Sigmoid colon (tissue), 7 donors: ENCODE results near the gene FAM120B. TPM values are rescaled to one million over a fixed set of nuclear protein-coding genes. Genes with fewer than 3 reads are reported as not detected.

Source experiments
- DNase-seq: peaks from one replicate; pipeline ENCODE4 v3.0.0-alpha.2; 2019
- H3K27ac ChIP-seq, 4 donors: fragments of 200-600 bp; sonication (generic); one replicate each; pipeline ENCODE4 v1.5.1; 2016 to 2019; ENCODE audit warnings: mild to moderate bottlenecking in 1 of 4
- H3K27me3 ChIP-seq, 3 donors: fragments of 200-600 bp; sonication (generic); one replicate each; pipeline ENCODE4 v1.5.1; 2019; ENCODE audit warnings: mild to moderate bottlenecking in 1 of 3
- H3K36me3 ChIP-seq, 4 donors: fragments of 200-600 bp; sonication (generic); one replicate each; pipeline ENCODE4 v1.5.1; 2016 to 2019
- H3K4me1 ChIP-seq, 4 donors: fragments of 200-600 bp; sonication (generic); one replicate each; pipeline ENCODE4 v1.5.1; 2017 to 2019
- H3K4me3 ChIP-seq, 4 donors: fragments of 200-600 bp; sonication (generic); one replicate each; pipeline ENCODE4 v1.5.1; 2017 to 2019; ENCODE audit warnings: mild to moderate bottlenecking in 2 of 4, moderate library complexity in 1 of 4
- H3K9me3 ChIP-seq, 4 donors: fragments of 200-600 bp in 3 of 4; sonication (generic) in 3 of 4; one replicate each; pipeline versions ENCODE4 v1.5.1 to v1.6.1; 2013 to 2019
- EP300 ChIP-seq, 4 donors: sonication (generic); formaldehyde crosslinking; IDR thresholded peaks; one replicate each; pipeline ENCODE4 v1.6.1; 2017; ENCODE audit warnings: antibody characterized with exemption in 4 of 4
- POLR2A ChIP-seq, 2 donors: fragments of 450-650 bp; IDR thresholded peaks; one replicate each; pipeline ENCODE4 v1.6.1; 2016; ENCODE audit warnings: antibody characterized with exemption in 2 of 2, mild to moderate bottlenecking in 2 of 2, moderate library complexity in 2 of 2
- POLR2AphosphoS5 ChIP-seq, 4 donors: sonication (generic); formaldehyde crosslinking; IDR thresholded peaks; one replicate each; pipeline ENCODE4 v1.6.1; 2017; ENCODE audit warnings: antibody characterized with exemption in 4 of 4
- WGBS, 2 donors: extraction: QIAGEN DNeasy Blood & Tissue Kit; methylation state at CpG; one replicate each; pipeline ENCODE4 v1.1.7; 2013; 5-methylcytosine and 5-hydroxymethylcytosine counted together
- intact Hi-C: fragments of 100-400 bp; cut with DNase I; formaldehyde crosslinking; loops from one replicate; pipeline ENCODE4 v1.15.1; 2023
- polyA plus RNA-seq, 3 donors: library from polyadenylated mRNA; stranded (reverse); fragments of 200-250 nt; gene quantifications; one replicate each; pipeline ENCODE4 v1.2.3, GENCODE V29; 2013
- total RNA-seq, 4 donors: library from RNA; depleted of rRNA; stranded (reverse); fragments of >200 nt; gene quantifications; one replicate each; pipeline ENCODE4 v1.1.0, GENCODE V29; 2016
- TF ChIP-seq, protein P1 (sequence below), 4 experiments: fragments of 450-650 bp in 3 of 4; fragments of 200-600 bp in 1 of 4; IDR thresholded peaks; one replicate each; pipeline ENCODE4 v1.5.1; 2016 to 2019; ENCODE audit warnings: antibody characterized with exemption in 4 of 4, mild to moderate bottlenecking in 3 of 4, moderate library complexity in 2 of 4
- donor health status: healthy with polysubstance abuse.
- donor health status: Bipolar disorder and iron deficiency.
- donor health status: healthy.

Gene FAM120B
- total and polyA plus RNA-seq, 7 donors = 5.5 to 55.0 (median 29.6) TPM

DNA sequence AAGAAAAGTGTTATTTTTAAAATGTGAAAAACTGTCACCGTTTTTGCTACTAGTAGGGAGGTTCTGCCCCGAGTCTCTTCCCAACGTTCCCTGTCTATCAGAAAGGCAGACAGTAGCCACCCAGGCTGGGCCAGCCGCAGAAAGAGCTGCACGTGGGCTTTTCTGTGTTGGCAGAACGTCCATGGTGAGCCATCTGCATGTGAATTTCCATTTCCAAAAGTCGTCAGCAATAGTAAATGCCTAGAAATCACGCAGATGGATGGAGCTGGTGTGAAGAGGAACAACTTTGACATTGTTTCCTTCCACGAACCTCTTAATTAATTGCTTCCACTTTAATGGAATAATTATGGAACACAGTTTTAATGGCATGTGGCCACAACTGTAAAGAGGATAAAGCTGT lies 97.5 kb downstream of the FAM120B start:
- intact Hi-C loops = no loop called here

DNA sequence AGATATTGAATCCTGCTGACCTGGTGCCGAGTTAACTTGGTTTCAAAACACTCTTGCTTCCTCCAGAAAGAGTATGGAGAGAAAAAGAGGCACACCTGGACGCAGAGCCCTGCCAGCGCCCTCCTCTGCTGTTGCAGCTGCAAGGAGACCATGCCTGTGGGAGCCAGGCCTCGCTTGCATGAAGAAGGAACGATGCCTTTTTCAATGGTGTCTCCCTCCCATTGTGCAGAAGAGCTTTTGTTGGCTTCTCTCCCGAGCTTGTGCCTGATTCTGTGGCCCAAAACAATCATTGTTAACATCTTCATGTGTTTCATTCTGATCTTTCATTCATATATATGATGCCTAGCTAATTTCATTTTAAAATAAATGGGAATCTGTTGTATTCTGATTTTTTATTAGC lies 98.1 kb downstream of the FAM120B start:
- H3K36me3 ChIP-seq = peaks cover 0 to 38% (median 32%) of the 10 kb centered on the region in 4 donors
- H3K27me3 ChIP-seq = no peaks in the 10 kb centered on the region
- TF ChIP-seq EP300 (IDR thresholded peaks at IDR 0.05) (no peak), POLR2AphosphoS5 (IDR thresholded peaks at IDR 0.05) (no peak), POLR2A (IDR thresholded peaks at IDR 0.05) (no peak)
- TF ChIP-seq, protein P1, sequence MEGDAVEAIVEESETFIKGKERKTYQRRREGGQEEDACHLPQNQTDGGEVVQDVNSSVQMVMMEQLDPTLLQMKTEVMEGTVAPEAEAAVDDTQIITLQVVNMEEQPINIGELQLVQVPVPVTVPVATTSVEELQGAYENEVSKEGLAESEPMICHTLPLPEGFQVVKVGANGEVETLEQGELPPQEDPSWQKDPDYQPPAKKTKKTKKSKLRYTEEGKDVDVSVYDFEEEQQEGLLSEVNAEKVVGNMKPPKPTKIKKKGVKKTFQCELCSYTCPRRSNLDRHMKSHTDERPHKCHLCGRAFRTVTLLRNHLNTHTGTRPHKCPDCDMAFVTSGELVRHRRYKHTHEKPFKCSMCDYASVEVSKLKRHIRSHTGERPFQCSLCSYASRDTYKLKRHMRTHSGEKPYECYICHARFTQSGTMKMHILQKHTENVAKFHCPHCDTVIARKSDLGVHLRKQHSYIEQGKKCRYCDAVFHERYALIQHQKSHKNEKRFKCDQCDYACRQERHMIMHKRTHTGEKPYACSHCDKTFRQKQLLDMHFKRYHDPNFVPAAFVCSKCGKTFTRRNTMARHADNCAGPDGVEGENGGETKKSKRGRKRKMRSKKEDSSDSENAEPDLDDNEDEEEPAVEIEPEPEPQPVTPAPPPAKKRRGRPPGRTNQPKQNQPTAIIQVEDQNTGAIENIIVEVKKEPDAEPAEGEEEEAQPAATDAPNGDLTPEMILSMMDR (IDR thresholded peaks at IDR 0.05) = no peak
- WGBS, 2 donors = 92% methylated on average over 6 of the region's 6 CpGs
- H3K9me3 ChIP-seq = no peaks in the 10 kb centered on the region
- intact Hi-C loops = no loop called here
- no peak overlapping the region for H3K4me3 ChIP-seq
- no peaks in the 10 kb centered on the region for H3K4me1 ChIP-seq
- H3K27ac ChIP-seq = no peak overlapping the region
- no peak for DNase-seq

More for the DNA sequence above, 97.5 kb downstream of the FAM120B start:
- WGBS, 2 donors = 80 to 89% methylated on average over 9 of the region's 9 CpGs
- Histone ChIP-seq H3K27me3 (no peaks in the 10 kb centered on the region), H3K4me1 (no peaks in the 10 kb centered on the region), H3K36me3 (peaks cover 0 to 41% (median 32%) of the 10 kb centered on the region in 4 donors), H3K4me3 (no peak overlapping the region), H3K9me3 (no peaks in the 10 kb centered on the region), H3K27ac (no peak overlapping the region)
- TF ChIP-seq EP300 (IDR thresholded peaks at IDR 0.05) (no peak), POLR2A (IDR thresholded peaks at IDR 0.05) (no peak), POLR2AphosphoS5 (IDR thresholded peaks at IDR 0.05) (no peak)
- TF ChIP-seq, protein P1 (IDR thresholded peaks at IDR 0.05) = no peak
- DNase-seq = no peak

DNA sequence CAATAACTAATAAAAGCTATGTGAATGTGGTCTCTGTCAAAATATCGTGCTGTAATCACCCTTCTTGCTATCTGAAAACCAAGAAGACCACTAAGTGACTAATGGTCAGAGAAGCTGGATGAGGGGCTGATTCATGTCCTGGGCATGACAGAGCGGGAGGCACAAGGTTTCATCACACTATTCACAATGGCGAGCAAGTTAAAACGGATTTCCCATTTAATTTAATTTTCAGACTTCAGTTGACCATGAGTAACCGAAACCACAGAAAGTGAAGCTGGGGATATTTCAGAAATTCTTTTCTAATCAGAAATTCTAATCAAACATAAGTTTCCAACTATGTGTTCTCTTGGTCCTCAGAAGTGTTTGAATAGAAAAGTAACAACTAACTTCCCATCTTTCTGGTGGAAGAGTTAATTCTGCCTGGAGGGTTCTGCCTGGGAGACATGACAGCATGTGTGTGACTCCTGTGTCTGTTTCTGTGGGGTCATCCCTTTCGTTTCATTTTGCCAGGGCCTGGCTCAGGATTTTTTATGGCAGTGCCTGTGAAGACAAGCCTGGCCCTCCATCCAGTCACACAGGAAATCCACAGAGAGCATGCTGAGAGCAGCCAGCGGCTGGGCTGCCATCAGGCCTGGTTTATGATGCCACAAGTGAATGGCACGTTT lies 98.9 kb downstream of the FAM120B start:
- H3K27me3 ChIP-seq = no peaks in the 10 kb centered on the region
- peaks cover 0 to 38% (median 30%) of the 10 kb centered on the region in 4 donors for H3K36me3 ChIP-seq
- no peaks in the 10 kb centered on the region for H3K4me1 ChIP-seq
- TF ChIP-seq POLR2A (IDR thresholded peaks at IDR 0.05) = no peak
- TF ChIP-seq, protein P1 (IDR thresholded peaks at IDR 0.05) = no peak
- TF ChIP-seq POLR2AphosphoS5 (IDR thresholded peaks at IDR 0.05) = no peak
- TF ChIP-seq EP300 (IDR thresholded peaks at IDR 0.05) = no peak
- intact Hi-C loops = no loop called here
- H3K9me3 ChIP-seq = no peaks in the 10 kb centered on the region
- H3K27ac ChIP-seq = no peak overlapping the region
- WGBS, 2 donors = 77 to 84% methylated on average over 8 of the region's 8 CpGs
- no peak for DNase-seq
- H3K4me3 ChIP-seq = no peak overlapping the region

DNA sequence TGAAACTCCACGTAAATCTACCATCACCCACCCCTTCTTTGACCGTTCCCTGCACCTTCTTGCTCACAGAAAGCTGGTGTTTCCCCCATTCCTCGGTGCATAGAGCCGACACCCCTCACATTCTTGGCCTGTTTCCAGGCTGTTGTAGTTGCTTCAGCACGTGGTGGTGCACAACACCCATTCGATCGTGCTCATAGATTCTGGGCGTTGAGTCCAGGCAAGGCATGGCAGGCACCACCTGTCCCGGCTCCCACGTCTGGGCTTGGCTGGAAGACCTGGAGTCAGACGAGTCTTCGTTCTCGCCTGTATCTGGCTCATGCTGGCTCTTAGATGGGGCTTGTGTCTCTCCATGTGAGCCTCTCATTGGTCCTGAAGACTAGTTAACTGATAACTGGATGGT lies 100.6 kb downstream of the FAM120B start:
- 86 to 89% methylated on average over 13 of the region's 13 CpGs for WGBS, 2 donors
- Histone ChIP-seq H3K27ac (no peak overlapping the region), H3K4me1 (no peaks in the 10 kb centered on the region), H3K4me3 (no peak overlapping the region), H3K36me3 (peaks cover 0 to 22% (median 18%) of the 10 kb centered on the region in 4 donors), H3K9me3 (no peaks in the 10 kb centered on the region), H3K27me3 (peaks cover 0 to 4% (median 0%) of the 10 kb centered on the region in 3 donors)
- intact Hi-C loops = no loop called here
- DNase-seq = no peak
- TF ChIP-seq, protein P1 (IDR thresholded peaks at IDR 0.05) = no peak
- TF ChIP-seq POLR2A (IDR thresholded peaks at IDR 0.05) = no peak
- TF ChIP-seq POLR2AphosphoS5 (IDR thresholded peaks at IDR 0.05) = no peak
- no peak for TF ChIP-seq EP300 (IDR thresholded peaks at IDR 0.05)
